Nephron progenitor cell (in vitro differentiated cells): ENCODE results near the gene PAIP2B.

Experiments
- DNase-seq: peaks from one replicate; pipeline ENCODE4 v3.0.0; 2021
- H3K27ac Mint-ChIP-seq: 2 replicates; pipeline ENCODE4 v1.8.0; 2021; ENCODE audit warnings: mild to moderate bottlenecking, moderate library complexity, mixed read lengths
- H3K27me3 Mint-ChIP-seq: 2 replicates; pipeline ENCODE4 v1.8.0; 2021; ENCODE audit warnings: mild to moderate bottlenecking, low read depth, mixed read lengths; ENCODE audit not compliant: poor library complexity
- H3K36me3 Mint-ChIP-seq: 2 replicates; pipeline ENCODE4 v1.8.0; 2021; ENCODE audit warnings: low read depth, mixed read lengths
- H3K4me1 Mint-ChIP-seq: 2 replicates; pipeline ENCODE4 v1.8.0; 2021; ENCODE audit warnings: mixed read lengths
- H3K4me3 Mint-ChIP-seq: 2 replicates; pipeline ENCODE4 v1.8.0; 2021; ENCODE audit warnings: mild to moderate bottlenecking, moderate library complexity, mixed read lengths
- H3K9me3 Mint-ChIP-seq: 2 replicates; pipeline ENCODE4 v1.8.0; 2021; ENCODE audit warnings: mild to moderate bottlenecking, moderate library complexity, mixed read lengths
- TF ChIP-seq, protein P1 (sequence below): fragments of 200-600 bp; sonication (generic); IDR thresholded peaks from 2 replicates; pipeline ENCODE4 v1.5.0; 2021; ENCODE audit warnings: antibody characterized with exemption

PAIP2B gene

DNA sequence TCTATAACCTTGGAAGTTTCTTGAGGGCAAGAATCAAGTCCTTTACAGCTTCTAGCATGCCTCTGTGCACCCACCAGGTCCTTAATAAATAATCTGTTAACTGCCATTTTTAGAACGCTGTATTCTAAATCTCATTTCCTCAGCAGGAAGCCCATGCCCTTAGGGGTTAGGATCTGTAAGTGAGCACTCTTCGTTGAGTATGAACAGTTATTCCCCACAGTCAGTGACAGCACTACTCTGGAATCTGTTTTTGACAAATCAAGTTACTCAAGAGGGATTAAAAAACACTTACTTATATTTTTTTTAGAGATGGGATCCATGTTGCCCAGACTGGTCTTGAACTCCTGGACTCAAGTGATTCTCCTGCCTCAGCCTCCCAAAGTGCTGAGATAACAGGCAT, 14.6 kb downstream of the PAIP2B start:
- Mint-ChIP-seq H3K36me3 (no peaks in the 10 kb centered on the region), H3K27me3 (peaks cover 13% of the 10 kb centered on the region), H3K4me3 (no peak overlapping the region), H3K9me3 (no peaks in the 10 kb centered on the region), H3K4me1 (no peaks in the 10 kb centered on the region), H3K27ac (no peak overlapping the region)
- no peak for DNase-seq
- TF ChIP-seq, protein P1, sequence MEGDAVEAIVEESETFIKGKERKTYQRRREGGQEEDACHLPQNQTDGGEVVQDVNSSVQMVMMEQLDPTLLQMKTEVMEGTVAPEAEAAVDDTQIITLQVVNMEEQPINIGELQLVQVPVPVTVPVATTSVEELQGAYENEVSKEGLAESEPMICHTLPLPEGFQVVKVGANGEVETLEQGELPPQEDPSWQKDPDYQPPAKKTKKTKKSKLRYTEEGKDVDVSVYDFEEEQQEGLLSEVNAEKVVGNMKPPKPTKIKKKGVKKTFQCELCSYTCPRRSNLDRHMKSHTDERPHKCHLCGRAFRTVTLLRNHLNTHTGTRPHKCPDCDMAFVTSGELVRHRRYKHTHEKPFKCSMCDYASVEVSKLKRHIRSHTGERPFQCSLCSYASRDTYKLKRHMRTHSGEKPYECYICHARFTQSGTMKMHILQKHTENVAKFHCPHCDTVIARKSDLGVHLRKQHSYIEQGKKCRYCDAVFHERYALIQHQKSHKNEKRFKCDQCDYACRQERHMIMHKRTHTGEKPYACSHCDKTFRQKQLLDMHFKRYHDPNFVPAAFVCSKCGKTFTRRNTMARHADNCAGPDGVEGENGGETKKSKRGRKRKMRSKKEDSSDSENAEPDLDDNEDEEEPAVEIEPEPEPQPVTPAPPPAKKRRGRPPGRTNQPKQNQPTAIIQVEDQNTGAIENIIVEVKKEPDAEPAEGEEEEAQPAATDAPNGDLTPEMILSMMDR, result no peak

DNA sequence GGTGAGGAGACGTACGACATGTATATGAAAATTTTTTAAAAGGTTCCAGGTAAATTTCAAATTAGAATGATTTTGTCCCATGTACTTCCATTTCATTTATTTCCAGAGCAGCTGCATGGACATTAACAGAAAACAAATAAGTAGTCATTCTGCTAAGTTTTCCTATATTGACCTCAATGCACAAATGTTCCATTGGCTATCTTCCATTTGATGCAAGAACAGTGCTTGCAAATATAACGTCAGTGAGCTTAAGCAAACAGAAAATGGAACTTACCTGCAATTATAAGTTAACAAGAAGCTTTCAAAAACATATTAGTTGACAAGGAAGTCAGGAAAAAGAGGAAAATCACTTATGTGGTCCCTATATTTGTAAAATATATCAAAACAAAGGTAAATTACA, 16.6 kb downstream of the PAIP2B start:
- H3K4me1 Mint-ChIP-seq, result no peaks in the 10 kb centered on the region
- peaks cover 16% of the 10 kb centered on the region for H3K27me3 Mint-ChIP-seq
- DNase-seq, result no peak

DNA sequence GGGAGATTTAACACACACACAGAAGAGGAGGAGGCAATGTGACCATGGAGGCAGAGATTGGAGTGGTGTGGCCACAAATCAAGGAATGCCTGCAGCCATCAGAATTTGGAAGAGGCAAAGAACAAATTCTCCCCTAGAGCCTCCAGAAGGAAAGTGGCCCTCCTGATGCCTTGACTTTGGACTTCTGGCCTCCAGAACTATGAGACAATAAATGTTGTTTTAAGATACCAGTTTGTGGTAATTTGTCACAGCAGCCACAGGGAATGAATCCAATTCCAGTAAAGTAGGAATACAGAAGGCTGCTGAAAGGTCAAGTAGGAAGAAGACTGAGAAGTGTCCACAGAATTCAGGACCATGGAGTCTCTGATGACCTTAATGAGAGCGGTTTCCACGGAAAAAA, 18.1 kb downstream of the PAIP2B start:
- Mint-ChIP-seq H3K4me3 (no peak overlapping the region), H3K27ac (no peak overlapping the region), H3K27me3 (peaks cover 14% of the 10 kb centered on the region), H3K9me3 (no peaks in the 10 kb centered on the region), H3K4me1 (no peaks in the 10 kb centered on the region), H3K36me3 (no peaks in the 10 kb centered on the region)
- no peak for DNase-seq
- TF ChIP-seq, protein P1, result no peak

More for the DNA sequence above, 16.6 kb downstream of the PAIP2B start:
- Mint-ChIP-seq H3K4me3 (no peak overlapping the region), H3K9me3 (no peaks in the 10 kb centered on the region), H3K36me3 (no peaks in the 10 kb centered on the region), H3K27ac (no peak overlapping the region)
- TF ChIP-seq, protein P1, result no peak

DNA sequence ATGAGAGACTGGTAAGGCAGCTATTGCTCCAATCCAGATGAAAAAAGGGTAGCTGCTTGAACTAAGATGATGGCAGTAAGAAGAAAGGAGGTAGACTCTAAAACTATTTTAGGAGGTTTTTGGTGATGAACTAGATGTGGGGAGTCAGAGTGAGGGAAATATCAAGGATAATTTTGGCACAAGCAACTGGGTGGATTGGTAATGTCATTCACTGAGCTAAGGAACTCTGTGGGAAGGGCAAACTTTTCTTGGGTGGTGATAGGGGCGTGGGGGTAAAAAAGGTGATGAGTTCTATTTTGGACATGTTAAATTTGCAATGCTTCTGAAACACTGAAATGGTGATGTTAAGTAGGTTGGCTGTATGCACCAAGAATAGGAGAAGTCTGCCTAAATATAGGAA, 19.3 kb downstream of the PAIP2B start:
- TF ChIP-seq, protein P1, result no peak

DNA sequence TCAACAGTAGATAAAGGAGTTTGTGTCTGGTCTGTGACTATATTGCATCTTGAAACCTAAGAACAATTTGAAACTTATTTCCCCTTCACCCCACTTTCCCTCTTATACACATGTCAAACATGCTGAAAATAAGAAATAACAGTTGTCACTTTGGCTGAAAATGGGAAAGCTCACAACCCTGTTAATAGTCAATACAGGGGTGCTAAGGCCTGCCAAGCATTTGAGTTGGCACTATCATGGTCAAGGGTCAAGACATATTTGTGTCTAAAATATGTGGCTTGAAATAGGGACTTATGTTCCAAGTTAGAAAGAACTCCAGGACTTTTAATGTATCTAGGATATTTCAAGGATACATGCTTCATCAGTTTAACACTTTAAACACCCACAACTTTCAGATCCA, 20.6 kb downstream of the PAIP2B start:
- TF ChIP-seq, protein P1, result no peak
- H3K27ac Mint-ChIP-seq, result no peak overlapping the region
- no peaks in the 10 kb centered on the region for H3K4me1 Mint-ChIP-seq
- no peaks in the 10 kb centered on the region for H3K9me3 Mint-ChIP-seq
- no peak overlapping the region for H3K4me3 Mint-ChIP-seq
- H3K36me3 Mint-ChIP-seq, result peaks cover 10% of the 10 kb centered on the region
- no peak for DNase-seq
- H3K27me3 Mint-ChIP-seq, result peaks cover 15% of the 10 kb centered on the region

More for the DNA sequence above, 19.3 kb downstream of the PAIP2B start:
- Mint-ChIP-seq H3K27me3 (peaks cover 15% of the 10 kb centered on the region), H3K9me3 (no peaks in the 10 kb centered on the region), H3K4me1 (no peaks in the 10 kb centered on the region), H3K27ac (no peak overlapping the region), H3K4me3 (no peak overlapping the region), H3K36me3 (no peaks in the 10 kb centered on the region)
- no peak for DNase-seq

DNA sequence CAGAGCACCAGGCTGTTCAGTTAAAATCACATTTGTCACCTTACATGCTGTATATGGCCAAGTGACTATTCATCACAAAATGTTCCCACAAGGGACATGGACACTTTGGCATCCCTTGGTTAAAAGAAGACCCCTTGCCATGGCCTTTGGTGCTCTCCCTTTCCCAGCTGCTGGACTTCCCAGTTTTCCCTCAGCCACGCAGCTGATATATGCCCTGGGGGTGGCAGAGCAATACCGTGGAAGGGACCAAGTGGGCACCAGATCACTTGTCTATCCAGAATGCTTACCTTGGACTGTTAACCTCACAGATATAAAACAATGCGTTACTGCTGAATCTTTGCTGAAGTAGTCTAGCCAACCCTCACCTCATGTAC, 35.3 kb downstream of the PAIP2B start:
- Mint-ChIP-seq H3K4me3 (no peak overlapping the region), H3K9me3 (peaks cover 32% of the 10 kb centered on the region), H3K27me3 (peaks cover 12% of the 10 kb centered on the region), H3K27ac (no peak overlapping the region), H3K36me3 (peaks cover 34% of the 10 kb centered on the region), H3K4me1 (no peaks in the 10 kb centered on the region)
- TF ChIP-seq, protein P1, result no peak
- DNase-seq, result no peak
